Uterus (tissue), 2 donors: Measurements from ENCODE around the gene DTD1.

ENCODE experiments used
- POLR2A ChIP-seq, 2 donors: fragments of 450-650 bp; IDR thresholded peaks; one replicate each; pipeline ENCODE4 v1.6.1; 2016; ENCODE audit warnings: antibody characterized with exemption in 2 of 2, mild to moderate bottlenecking in 1 of 2, moderate library complexity in 1 of 2
- TF ChIP-seq, protein P1 (sequence below), 4 experiments: fragments of 200-600 bp in 2 of 4; fragments of 450-650 bp in 2 of 4; sonication (generic) in 2 of 4; IDR thresholded peaks; one replicate each; pipeline ENCODE4 v1.5.1; 2016 to 2019; ENCODE audit warnings: antibody characterized with exemption in 4 of 4, mild to moderate bottlenecking in 2 of 4, moderate library complexity in 1 of 4

DNA sequence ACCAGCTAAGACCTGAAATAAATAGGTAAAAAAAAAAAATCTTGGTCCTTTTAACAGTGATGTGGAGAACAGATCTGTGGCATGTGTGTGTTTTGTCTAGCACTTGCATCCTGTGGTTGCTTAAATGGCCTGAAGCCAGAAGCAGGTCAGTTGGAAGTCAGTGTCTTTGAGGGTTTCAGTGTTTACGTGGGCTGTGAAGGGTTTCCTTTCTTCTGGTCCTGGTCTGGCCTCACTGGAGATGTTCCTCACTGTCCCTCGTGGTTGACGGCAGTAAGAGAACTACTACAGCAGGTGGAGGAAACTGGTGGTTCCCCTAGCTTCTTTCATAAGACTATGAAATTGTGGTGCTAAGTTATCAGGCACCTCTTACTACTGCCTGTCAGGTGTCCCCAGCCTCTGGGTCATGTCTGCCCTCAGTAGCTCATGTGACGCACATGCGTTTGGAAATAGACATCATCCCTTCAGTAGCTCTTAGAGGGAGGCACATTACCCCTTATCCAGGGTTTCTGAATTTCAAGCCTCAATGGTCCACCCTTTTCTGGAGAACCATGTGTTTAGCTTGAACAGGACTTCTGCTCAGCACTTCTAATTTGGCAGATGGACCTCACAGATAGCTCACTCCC lies 166.3 kb downstream of the DTD1 start:
- TF ChIP-seq, protein P1, sequence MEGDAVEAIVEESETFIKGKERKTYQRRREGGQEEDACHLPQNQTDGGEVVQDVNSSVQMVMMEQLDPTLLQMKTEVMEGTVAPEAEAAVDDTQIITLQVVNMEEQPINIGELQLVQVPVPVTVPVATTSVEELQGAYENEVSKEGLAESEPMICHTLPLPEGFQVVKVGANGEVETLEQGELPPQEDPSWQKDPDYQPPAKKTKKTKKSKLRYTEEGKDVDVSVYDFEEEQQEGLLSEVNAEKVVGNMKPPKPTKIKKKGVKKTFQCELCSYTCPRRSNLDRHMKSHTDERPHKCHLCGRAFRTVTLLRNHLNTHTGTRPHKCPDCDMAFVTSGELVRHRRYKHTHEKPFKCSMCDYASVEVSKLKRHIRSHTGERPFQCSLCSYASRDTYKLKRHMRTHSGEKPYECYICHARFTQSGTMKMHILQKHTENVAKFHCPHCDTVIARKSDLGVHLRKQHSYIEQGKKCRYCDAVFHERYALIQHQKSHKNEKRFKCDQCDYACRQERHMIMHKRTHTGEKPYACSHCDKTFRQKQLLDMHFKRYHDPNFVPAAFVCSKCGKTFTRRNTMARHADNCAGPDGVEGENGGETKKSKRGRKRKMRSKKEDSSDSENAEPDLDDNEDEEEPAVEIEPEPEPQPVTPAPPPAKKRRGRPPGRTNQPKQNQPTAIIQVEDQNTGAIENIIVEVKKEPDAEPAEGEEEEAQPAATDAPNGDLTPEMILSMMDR (IDR thresholded peaks at IDR 0.05), result no peak
- no peak for TF ChIP-seq POLR2A (IDR thresholded peaks at IDR 0.05)
